GM19438 (cell line): ENCODE data around the gene MSANTD2.
"Not testable (repeated sequence)": the region's sequence is repeated elsewhere in the genome, so short reads cannot be mapped to it uniquely, and the experiment has no call there.

ENCODE experiments used
- ATAC-seq: cut with Tn5 transposase; IDR thresholded peaks from one replicate; pipeline ENCODE4 v1.9.1; 2021; ENCODE audit warnings: low read depth; ENCODE audit not compliant: unreplicated experiment

Gene MSANTD2

GRCh38 chr11:124778281-124778680, 21.9 kb downstream of the MSANTD2 start:
- no peak for ATAC-seq

GRCh38 chr11:124776865-124777645, 23.2 kb downstream of the MSANTD2 start:
- ATAC-seq: no peak

DNA sequence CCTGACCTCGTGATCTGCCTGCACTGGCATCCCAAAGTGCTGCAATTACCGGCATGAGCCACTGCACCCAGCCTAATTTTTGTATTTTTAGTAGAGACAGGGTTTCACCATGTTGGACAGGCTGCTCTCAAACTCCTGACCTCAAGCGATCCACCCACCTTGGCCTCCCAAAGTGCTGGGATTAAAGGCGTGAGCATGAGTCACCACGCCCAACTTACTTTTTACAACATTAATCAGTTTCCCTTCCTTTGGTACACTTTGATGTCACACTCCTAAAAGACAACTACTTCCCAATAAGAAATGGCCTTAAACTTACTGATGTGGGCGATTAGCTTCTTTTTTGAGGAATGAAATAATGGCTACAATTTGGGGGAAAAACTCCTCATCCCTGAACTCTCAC, 29.2 kb downstream of the MSANTD2 start:
- not testable (repeated sequence) for ATAC-seq

- no peak for ATAC-seq
Observed at GRCh38 chr11:124769806-124770774, 30.1 kb downstream of the MSANTD2 start.

- no peak for ATAC-seq
Observed at GRCh38 chr11:124768914-124769313, 31.3 kb downstream of the MSANTD2 start.

DNA sequence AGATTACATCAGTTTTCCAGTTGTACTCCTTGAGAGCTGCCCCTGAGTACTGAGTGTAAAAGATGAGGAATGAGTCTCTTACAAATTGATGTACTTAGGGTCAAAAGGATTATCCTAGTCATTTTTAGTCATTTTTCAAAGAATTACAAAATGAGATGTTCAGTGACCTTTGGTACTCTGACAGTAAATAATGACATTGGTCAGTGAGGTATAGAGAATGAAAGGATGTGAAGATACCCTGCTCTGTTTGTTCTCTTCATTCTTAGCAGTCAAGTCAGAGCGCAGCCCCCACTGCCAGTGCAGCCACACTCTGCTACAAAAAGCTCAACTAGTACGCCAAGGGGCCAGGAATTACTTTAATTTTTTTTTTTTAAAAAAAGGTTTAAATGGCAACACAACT, 34.0 kb downstream of the MSANTD2 start:
- no peak for ATAC-seq

- peak; percentile 29 for ATAC-seq
Observed at GRCh38 chr11:124763156-124763947, 36.9 kb downstream of the MSANTD2 start.

DNA sequence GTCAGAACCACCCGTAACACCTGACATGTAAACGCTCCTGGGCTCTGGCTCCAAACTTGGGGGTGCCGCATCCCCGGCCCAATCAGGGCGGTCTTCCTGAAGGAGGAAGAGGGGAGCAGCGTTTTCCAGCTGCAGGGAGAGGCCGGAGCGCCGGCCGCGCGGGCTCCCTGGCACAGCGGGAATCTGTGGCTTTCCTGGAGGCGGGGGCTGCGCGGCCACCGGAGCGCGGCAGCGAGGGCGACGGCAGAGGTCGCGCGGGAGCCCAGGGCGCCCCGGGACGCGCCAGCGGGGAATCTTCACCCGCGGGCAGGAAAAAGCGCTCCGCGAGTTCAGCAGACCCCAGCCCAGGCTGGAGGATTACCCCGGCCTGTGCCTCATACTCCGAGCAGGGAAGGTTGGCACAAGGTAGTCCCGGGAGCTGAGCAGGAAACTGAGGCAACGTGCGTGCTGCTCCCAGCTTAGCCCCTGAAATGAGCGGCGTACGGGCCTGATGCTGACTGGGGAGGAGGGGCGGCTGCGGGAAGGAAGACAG, 37.5 kb downstream of the MSANTD2 start:
- peak; percentile 20 for ATAC-seq

DNA sequence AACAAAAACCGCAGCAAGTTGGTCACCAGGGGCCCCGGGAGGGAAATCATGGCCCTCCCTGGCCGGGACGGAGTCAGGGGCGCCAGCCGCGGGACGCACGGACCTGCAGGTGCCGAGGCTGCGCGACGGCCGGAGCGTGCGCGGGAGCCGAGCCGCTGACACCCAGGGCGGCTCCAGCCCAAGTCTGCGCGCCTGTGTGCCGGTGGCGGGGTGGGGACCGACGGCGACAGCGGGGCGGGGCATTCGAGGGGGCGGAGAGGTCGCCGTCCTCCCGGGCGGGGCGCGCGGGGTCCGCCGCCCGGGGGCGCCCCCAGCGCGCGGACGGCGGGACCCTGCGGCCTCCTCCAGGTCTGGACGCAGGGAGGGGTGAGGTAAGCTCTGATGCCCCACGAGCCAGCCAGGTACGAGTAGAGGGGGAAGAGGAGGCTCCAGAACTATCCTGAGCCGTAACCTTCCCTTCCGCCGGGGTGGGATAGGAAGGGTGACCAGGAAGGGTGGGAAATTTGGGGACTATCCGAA, 38.0 kb downstream of the MSANTD2 start, which contains the start of gene ESAM:
TSS of gene ESAM (minus strand) at position 186 of the 519 bp plus-strand sequence. CDS start at position 50, 136 bp downstream.
- peak; percentile 48 for ATAC-seq

DNA sequence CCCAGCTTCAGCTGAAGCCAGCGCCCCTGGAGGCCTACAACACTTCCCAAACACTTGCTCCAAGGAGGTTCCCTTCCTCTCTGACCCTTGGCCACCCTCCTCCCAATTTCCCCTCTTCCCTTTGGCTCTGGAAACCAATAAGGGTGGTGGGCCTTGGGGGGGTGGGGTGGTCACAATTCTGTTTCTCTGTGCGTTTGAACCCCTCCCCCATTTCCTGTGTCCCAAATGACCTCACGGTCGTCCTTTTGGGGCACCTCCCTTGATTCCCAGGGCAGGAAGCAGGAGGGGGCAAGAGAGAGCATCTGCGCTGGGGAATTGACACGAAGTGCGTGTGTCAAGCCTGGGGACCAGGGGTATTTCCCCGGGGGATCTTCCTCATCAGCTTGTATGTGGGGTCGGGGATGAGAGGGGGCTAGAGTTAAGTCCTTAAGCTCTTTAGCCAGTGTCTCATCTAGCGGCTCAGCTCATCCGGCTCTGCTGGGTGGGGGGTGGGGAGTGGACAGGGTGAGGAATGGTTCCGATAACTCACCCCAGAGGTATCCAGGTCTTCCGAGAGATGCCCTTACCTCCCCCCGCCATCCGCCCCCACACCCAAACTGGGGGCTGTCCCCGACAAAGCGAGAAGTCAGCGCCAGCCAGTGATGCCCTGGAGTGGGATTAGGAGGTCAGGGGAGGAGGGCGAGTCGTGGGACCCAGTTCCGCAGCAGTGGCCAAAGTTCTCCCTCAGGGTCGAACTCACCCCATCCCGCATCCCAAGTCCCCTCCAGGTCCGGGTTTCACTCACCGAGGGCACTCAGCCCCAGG, 38.7 kb downstream of the MSANTD2 start:
- ATAC-seq: no peak

- ATAC-seq: no peak
Observed at GRCh38 chr11:124760806-124761205, 39.4 kb downstream of the MSANTD2 start.

DNA sequence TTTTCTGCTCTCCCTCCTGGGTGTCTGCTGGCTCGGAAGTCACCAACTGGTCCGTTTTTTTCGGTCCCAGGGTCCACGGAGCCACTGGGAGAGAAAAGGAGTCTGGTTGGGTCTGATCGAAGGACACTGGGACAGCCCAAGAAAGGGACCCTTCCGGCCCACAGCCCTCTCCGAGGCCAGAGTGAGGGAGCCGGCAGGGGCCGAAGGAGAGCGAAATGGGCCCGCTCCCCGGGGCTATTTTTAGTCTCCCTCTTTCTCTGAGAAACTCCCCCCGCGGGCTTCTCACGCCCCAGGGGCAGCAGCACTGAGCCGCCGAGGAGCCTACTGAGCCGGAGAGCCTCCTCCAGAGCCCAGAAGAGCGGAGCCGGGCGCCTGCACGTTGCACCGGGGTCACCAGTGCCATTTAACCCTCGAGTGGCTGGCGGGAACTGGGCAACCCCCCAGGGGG, 40.0 kb downstream of the MSANTD2 start:
- peak; percentile 30 for ATAC-seq

GRCh38 chr11:124759266-124760204, 40.7 kb downstream of the MSANTD2 start:
- ATAC-seq: no peak

- ATAC-seq: peak; percentile 32
Observed at GRCh38 chr11:124758355-124759265, 41.6 kb downstream of the MSANTD2 start.

GRCh38 chr11:124757320-124757719, 42.9 kb downstream of the MSANTD2 start:
- no peak for ATAC-seq

GRCh38 chr11:124756753-124757227, 43.4 kb downstream of the MSANTD2 start:
- no peak for ATAC-seq
